SK-N-SH (cell line): ENCODE data around the gene VRK2.

ENCODE experiments used
- GABPA ChIP-seq: IDR thresholded peaks from 2 replicates; pipeline ENCODE4 v1.4.0; 2012; ENCODE audit warnings: low read depth, mild to moderate bottlenecking
- MAX ChIP-seq: IDR thresholded peaks from 2 replicates; pipeline ENCODE4 v1.4.0; 2012; ENCODE audit warnings: low read depth
- POLR2AphosphoS5 ChIP-seq: IDR thresholded peaks from 2 replicates; pipeline ENCODE4 v1.6.1; 2012; ENCODE audit warnings: low read depth, low read length
- SIN3A ChIP-seq: IDR thresholded peaks from 2 replicates; pipeline ENCODE4 v1.6.1; 2012; ENCODE audit warnings: low read depth, mild to moderate bottlenecking, low read length, moderate library complexity, borderline replicate concordance
- TF ChIP-seq, protein P1 (sequence below): fragments of 200-600 bp; sonication (generic); IDR thresholded peaks from 2 replicates; pipeline ENCODE4 v1.6.1; 2017; ENCODE audit warnings: antibody characterized with exemption, mild to moderate bottlenecking, moderate library complexity

GRCh38 chr2:58186501-58186900, 139.9 kb downstream of the VRK2 start:
- TF ChIP-seq MAX = no peak
- TF ChIP-seq, protein P1, sequence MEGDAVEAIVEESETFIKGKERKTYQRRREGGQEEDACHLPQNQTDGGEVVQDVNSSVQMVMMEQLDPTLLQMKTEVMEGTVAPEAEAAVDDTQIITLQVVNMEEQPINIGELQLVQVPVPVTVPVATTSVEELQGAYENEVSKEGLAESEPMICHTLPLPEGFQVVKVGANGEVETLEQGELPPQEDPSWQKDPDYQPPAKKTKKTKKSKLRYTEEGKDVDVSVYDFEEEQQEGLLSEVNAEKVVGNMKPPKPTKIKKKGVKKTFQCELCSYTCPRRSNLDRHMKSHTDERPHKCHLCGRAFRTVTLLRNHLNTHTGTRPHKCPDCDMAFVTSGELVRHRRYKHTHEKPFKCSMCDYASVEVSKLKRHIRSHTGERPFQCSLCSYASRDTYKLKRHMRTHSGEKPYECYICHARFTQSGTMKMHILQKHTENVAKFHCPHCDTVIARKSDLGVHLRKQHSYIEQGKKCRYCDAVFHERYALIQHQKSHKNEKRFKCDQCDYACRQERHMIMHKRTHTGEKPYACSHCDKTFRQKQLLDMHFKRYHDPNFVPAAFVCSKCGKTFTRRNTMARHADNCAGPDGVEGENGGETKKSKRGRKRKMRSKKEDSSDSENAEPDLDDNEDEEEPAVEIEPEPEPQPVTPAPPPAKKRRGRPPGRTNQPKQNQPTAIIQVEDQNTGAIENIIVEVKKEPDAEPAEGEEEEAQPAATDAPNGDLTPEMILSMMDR = no peak
- no peak for TF ChIP-seq POLR2AphosphoS5
- TF ChIP-seq GABPA = no peak
- no peak for TF ChIP-seq SIN3A
